ENCODE results near the gene CEP135. TPM values are rescaled to one million over a fixed set of nuclear protein-coding genes. Genes with fewer than 3 reads are reported as not detected.
"Not testable (repeated sequence)": the region's sequence is repeated elsewhere in the genome, so short reads cannot be mapped to it uniquely, and the experiment has no call there.

The CEP135 gene
- total RNA-seq, 1 experiment from 2014 or later: 19.1 TPM

DNA sequence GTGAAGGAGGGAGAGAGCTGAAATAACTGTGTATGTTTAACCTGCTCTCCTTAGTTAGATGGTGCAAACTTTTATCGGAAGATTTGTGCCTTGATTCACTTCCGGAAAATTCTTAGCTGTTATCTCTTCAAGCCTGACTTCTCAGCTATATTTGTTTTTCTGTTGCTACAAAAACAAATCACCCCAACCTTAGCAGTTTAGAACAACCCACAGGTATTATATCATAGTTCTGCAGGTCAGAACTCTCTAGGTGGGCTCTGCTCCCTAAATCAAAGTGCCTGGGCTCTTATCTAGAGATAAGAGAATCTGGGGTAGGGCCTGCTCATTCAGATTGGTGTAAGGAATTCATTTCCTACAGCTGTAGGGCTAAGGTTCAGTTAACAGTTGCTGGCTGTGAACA is 15.1 kb upstream of the CEP135 start:
- Histone ChIP-seq H3K9ac (ENCODE audit: low read length) (no peak overlapping the region), H3K79me2 (ENCODE audit: low read length) (no peaks in the 10 kb centered on the region), H3K4me1 (ENCODE audit: insufficient read depth, low read length) (no peaks in the 10 kb centered on the region), H2AFZ (ENCODE audit: low read length) (no peak overlapping the region), H3F3A (ENCODE audit: low read length, unreplicated experiment) (no peaks in the 10 kb centered on the region), H3K36me3 (ENCODE audit: low read depth, low read length) (no peaks in the 10 kb centered on the region), H3K4me2 (ENCODE audit: low read length) (no peak overlapping the region), H3K27ac (ENCODE audit: low read length) (no peak overlapping the region), H4K20me1 (ENCODE audit: low read length) (no peaks in the 10 kb centered on the region), H3K9me2 (replicated peaks; ENCODE audit: low read length) (no peaks in the 10 kb centered on the region), H3K9me3 (ENCODE audit: low read length) (no peaks in the 10 kb centered on the region), H3K4me3 (ENCODE audit: low read length) (no peak overlapping the region), H3K27me3 (ENCODE audit: low read length) (no peaks in the 10 kb centered on the region)
- ATAC-seq (no peak), DNase-seq (no peak)
- CTCF ChIA-PET: no interaction called here
- intact Hi-C loops (cut with micrococcal nuclease): no loop called here
- BruUV-seq (replicated peaks): no TSS peak
- TF ChIP-seq EZH2phosphoT487 (IDR thresholded peaks at IDR 0.05; ENCODE audit: borderline replicate concordance, low read length) (no peak), EZH2 (IDR thresholded peaks at IDR 0.05; ENCODE audit: low read length, unreplicated experiment) (no peak)
- TF ChIP-seq, protein P1, sequence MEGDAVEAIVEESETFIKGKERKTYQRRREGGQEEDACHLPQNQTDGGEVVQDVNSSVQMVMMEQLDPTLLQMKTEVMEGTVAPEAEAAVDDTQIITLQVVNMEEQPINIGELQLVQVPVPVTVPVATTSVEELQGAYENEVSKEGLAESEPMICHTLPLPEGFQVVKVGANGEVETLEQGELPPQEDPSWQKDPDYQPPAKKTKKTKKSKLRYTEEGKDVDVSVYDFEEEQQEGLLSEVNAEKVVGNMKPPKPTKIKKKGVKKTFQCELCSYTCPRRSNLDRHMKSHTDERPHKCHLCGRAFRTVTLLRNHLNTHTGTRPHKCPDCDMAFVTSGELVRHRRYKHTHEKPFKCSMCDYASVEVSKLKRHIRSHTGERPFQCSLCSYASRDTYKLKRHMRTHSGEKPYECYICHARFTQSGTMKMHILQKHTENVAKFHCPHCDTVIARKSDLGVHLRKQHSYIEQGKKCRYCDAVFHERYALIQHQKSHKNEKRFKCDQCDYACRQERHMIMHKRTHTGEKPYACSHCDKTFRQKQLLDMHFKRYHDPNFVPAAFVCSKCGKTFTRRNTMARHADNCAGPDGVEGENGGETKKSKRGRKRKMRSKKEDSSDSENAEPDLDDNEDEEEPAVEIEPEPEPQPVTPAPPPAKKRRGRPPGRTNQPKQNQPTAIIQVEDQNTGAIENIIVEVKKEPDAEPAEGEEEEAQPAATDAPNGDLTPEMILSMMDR (conservative IDR thresholded peaks at IDR 0.05; ENCODE audit: low read depth, low read length): no peak
- POLR2A ChIA-PET (ENCODE audit: unreplicated experiment): interaction anchor here (0.6 kb wide), 1 partner anchor 16 kb away, joined by 14 read pairs; no protein-coding TSS in a partner anchor

DNA sequence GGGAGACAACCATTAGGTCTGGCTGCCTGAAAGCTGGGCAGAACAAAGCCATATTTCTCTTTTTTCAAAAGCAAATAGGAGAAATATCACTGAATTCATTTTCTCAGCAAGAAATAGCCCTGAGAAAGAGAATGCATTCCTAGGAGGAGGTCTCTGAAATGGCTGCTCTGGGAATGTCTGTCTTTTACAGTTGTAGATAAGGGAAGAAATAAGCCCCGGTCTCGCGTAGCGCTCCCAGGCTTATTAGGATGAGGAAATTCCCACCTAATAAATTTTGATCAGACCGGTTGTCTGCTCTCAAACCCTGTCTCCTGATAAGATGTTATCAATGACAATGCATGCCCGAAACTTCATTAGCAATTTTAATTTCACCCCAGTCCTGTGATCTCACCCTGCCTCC is 12.8 kb upstream of the CEP135 start:
- H2AFZ ChIP-seq (ENCODE audit: low read length); H4K20me1 ChIP-seq (ENCODE audit: low read length); intact Hi-C loops (cut with micrococcal nuclease); H3F3A ChIP-seq (ENCODE audit: low read length, unreplicated experiment); CTCF ChIA-PET; H3K27ac ChIP-seq (ENCODE audit: low read length); H3K36me3 ChIP-seq (ENCODE audit: low read depth, low read length); H3K4me3 ChIP-seq (ENCODE audit: low read length); POLR2A ChIA-PET (ENCODE audit: unreplicated experiment); H3K79me2 ChIP-seq (ENCODE audit: low read length); ATAC-seq; H3K9ac ChIP-seq (ENCODE audit: low read length); H3K9me2 ChIP-seq (replicated peaks; ENCODE audit: low read length); BruUV-seq (replicated peaks); H3K27me3 ChIP-seq (ENCODE audit: low read length); DNase-seq; H3K9me3 ChIP-seq (ENCODE audit: low read length); H3K4me1 ChIP-seq (ENCODE audit: insufficient read depth, low read length); H3K4me2 ChIP-seq (ENCODE audit: low read length): not testable (repeated sequence)

DNA sequence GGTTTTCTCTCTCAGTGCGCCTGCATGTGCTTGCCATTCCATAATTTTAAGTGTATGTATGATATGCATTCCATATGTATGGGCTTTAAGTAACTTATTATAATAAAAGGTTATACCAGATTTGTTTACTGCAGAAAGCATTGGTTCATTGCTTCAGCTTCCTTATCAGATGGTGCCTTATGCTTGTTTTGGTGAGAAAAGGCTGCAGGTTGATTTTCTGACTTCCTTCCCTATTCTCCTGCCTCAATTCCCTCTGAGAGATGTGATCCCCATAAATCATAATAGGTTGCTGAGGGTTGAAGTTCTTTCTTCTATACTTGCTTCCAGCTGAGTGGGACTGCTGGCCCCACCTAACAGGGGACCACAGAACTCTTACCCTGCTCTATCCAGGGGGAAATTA is 10.3 kb upstream of the CEP135 start:
- no peaks in the 10 kb centered on the region for H4K20me1 ChIP-seq (ENCODE audit: low read length)
- H3F3A ChIP-seq (ENCODE audit: low read length, unreplicated experiment): no peaks in the 10 kb centered on the region
- H3K27me3 ChIP-seq (ENCODE audit: low read length): no peaks in the 10 kb centered on the region
- CTCF ChIA-PET: no interaction called here
- H3K4me3 ChIP-seq (ENCODE audit: low read length): no peak overlapping the region
- TF ChIP-seq, protein P1 (conservative IDR thresholded peaks at IDR 0.05; ENCODE audit: low read depth, low read length): no peak
- TF ChIP-seq EZH2 (IDR thresholded peaks at IDR 0.05; ENCODE audit: low read length, unreplicated experiment): no peak
- no peak for TF ChIP-seq EZH2phosphoT487 (IDR thresholded peaks at IDR 0.05; ENCODE audit: borderline replicate concordance, low read length)
- intact Hi-C loops (cut with micrococcal nuclease): no loop called here
- POLR2A ChIA-PET (ENCODE audit: unreplicated experiment): no interaction called here
- no peaks in the 10 kb centered on the region for H3K9me2 ChIP-seq (replicated peaks; ENCODE audit: low read length)
- no peak overlapping the region for H3K27ac ChIP-seq (ENCODE audit: low read length)
- H3K9me3 ChIP-seq (ENCODE audit: low read length): no peaks in the 10 kb centered on the region
- H3K9ac ChIP-seq (ENCODE audit: low read length): no peak overlapping the region
- no peak overlapping the region for H2AFZ ChIP-seq (ENCODE audit: low read length)
- H3K4me1 ChIP-seq (ENCODE audit: insufficient read depth, low read length): no peaks in the 10 kb centered on the region
- ATAC-seq (no peak), DNase-seq (no peak)
- H3K79me2 ChIP-seq (ENCODE audit: low read length): no peaks in the 10 kb centered on the region
- no peak overlapping the region for H3K4me2 ChIP-seq (ENCODE audit: low read length)
- H3K36me3 ChIP-seq (ENCODE audit: low read depth, low read length): no peaks in the 10 kb centered on the region
- BruUV-seq (replicated peaks): no TSS peak

All from PC-3 (cell line).